Effector CD4-positive, alpha-beta T cell (primary cell): ENCODE measurements around the gene FITM2.
"Not testable (repeated sequence)": the region's sequence is repeated elsewhere in the genome, so short reads cannot be mapped to it uniquely, and the experiment has no call there.

Source experiments
- DNase-seq: peaks from one replicate; pipeline ENCODE4 v3.0.0-alpha.2; 2020

FITM2 gene

GRCh38 chr20:44331201-44331600, 20.2 kb upstream of the FITM2 start:
- no peak for DNase-seq

GRCh38 chr20:44328428-44328827, 17.4 kb upstream of the FITM2 start:
- DNase-seq = no peak

- not testable (repeated sequence) for DNase-seq
These were observed 16.7 kb upstream of the FITM2 start for GRCh38 chr20:44327748-44328147.

GRCh38 chr20:44326391-44327159, 15.6 kb upstream of the FITM2 start:
- DNase-seq = no peak

GRCh38 chr20:44324343-44324742, 13.3 kb upstream of the FITM2 start:
- DNase-seq = no peak

GRCh38 chr20:44319839-44320422, 8.9 kb upstream of the FITM2 start:
- no peak for DNase-seq

- DNase-seq = no peak
These were observed 3.9 kb upstream of the FITM2 start for GRCh38 chr20:44314870-44315269.

GRCh38 chr20:44309763-44310663, 989 bp downstream of the FITM2 start:
- DNase-seq = no peak

- DNase-seq = no peak
These were observed 4.1 kb downstream of the FITM2 start for GRCh38 chr20:44306927-44307326.

GRCh38 chr20:44304383-44304782, 6.6 kb downstream of the FITM2 start:
- no peak for DNase-seq

GRCh38 chr20:44302736-44303135, 8.3 kb downstream of the FITM2 start:
- DNase-seq = no peak

- no peak for DNase-seq
These were observed 8.9 kb downstream of the FITM2 start for GRCh38 chr20:44302026-44302669.

GRCh38 chr20:44301285-44301684, 9.7 kb downstream of the FITM2 start:
- no peak for DNase-seq

GRCh38 chr20:44299011-44299535, 11.9 kb downstream of the FITM2 start:
- DNase-seq = not testable (repeated sequence)

- no peak for DNase-seq
These were observed 13.3 kb downstream of the FITM2 start for GRCh38 chr20:44297721-44298120.

GRCh38 chr20:44296011-44296410, 15.0 kb downstream of the FITM2 start:
- no peak for DNase-seq

GRCh38 chr20:44291754-44292153, 19.2 kb downstream of the FITM2 start:
- no peak for DNase-seq

GRCh38 chr20:44288252-44288651, 22.8 kb downstream of the FITM2 start:
- no peak for DNase-seq

GRCh38 chr20:44287272-44288097, 23.5 kb downstream of the FITM2 start:
- DNase-seq = no peak

GRCh38 chr20:44284032-44284431, 27.0 kb downstream of the FITM2 start:
- DNase-seq = no peak

GRCh38 chr20:44282192-44282591, 28.8 kb downstream of the FITM2 start:
- DNase-seq = no peak

- DNase-seq = no peak
These were observed 30.6 kb downstream of the FITM2 start for GRCh38 chr20:44280387-44280786.
